DMS79 treated with DMSO at 0.1 percent for 48 hours (cell line): ENCODE measurements around the gene SPAM1.
"Not testable (repeated sequence)": the region's sequence is repeated elsewhere in the genome, so short reads cannot be mapped to it uniquely, and the experiment has no call there.

Experiments
- DNase-seq: peaks from one replicate; lab custom pipeline; 2025; lab: John Stamatoyannopoulos, UW

SPAM1 gene

GRCh38 chr7:123924941-123925340 lies at the start of gene SPAM1:
SPAM1 (plus strand) TSS chr7:123925241; CDS start chr7:123953571, 28,330 bp downstream.
- DNase-seq: no peak

GRCh38 chr7:123876557-123877256 lies 48.3 kb upstream of the SPAM1 start:
- no peak for DNase-seq

- DNase-seq: no peak
Measured at GRCh38 chr7:123879628-123880027, 45.4 kb upstream of the SPAM1 start.

- DNase-seq: no peak
Measured at GRCh38 chr7:123881300-123881699, 43.7 kb upstream of the SPAM1 start.

GRCh38 chr7:123883154-123883553 lies 41.9 kb upstream of the SPAM1 start:
- no peak for DNase-seq

GRCh38 chr7:123888192-123888591 lies 36.8 kb upstream of the SPAM1 start:
- DNase-seq: no peak

- DNase-seq: not testable (repeated sequence)
Measured at GRCh38 chr7:123894753-123895152, 30.3 kb upstream of the SPAM1 start.

- no peak for DNase-seq
Measured at GRCh38 chr7:123901101-123901500, 23.9 kb upstream of the SPAM1 start.

- DNase-seq: no peak
Measured at GRCh38 chr7:123905714-123906113, 19.3 kb upstream of the SPAM1 start.

- DNase-seq: no peak
Measured at GRCh38 chr7:123916240-123916724, 8.8 kb upstream of the SPAM1 start.

GRCh38 chr7:123917878-123918277 lies 7.2 kb upstream of the SPAM1 start:
- no peak for DNase-seq

- DNase-seq: no peak
Measured at GRCh38 chr7:123918309-123918708, 6.7 kb upstream of the SPAM1 start.

GRCh38 chr7:123923599-123923998 lies 1.4 kb upstream of the SPAM1 start:
- no peak for DNase-seq

- no peak for DNase-seq
Measured at GRCh38 chr7:123929107-123929506, 4.1 kb downstream of the SPAM1 start.

- DNase-seq: no peak
Measured at GRCh38 chr7:123929655-123930054, 4.6 kb downstream of the SPAM1 start.

GRCh38 chr7:123935436-123936381 lies 10.7 kb downstream of the SPAM1 start:
- DNase-seq: no peak

GRCh38 chr7:123936388-123936787 lies 11.3 kb downstream of the SPAM1 start:
- no peak for DNase-seq

GRCh38 chr7:123939784-123940183 lies 14.7 kb downstream of the SPAM1 start:
- no peak for DNase-seq

GRCh38 chr7:123941391-123942180 lies 16.5 kb downstream of the SPAM1 start:
- no peak for DNase-seq

- DNase-seq: no peak
Measured at GRCh38 chr7:123944395-123944794, 19.4 kb downstream of the SPAM1 start.

GRCh38 chr7:123945938-123946337 lies 20.9 kb downstream of the SPAM1 start:
- no peak for DNase-seq

- no peak for DNase-seq
Measured at GRCh38 chr7:123948136-123948535, 23.1 kb downstream of the SPAM1 start.
